IPS-15b (cell line): ENCODE measurements around the gene COL19A1.

Experiments used
- H3K27me3 ChIP-seq: one replicate; pipeline ENCODE4 v1.6.1; 2013; ENCODE audit warnings: low read length; ENCODE audit not compliant: control insufficient read depth, insufficient read depth
- H3K36me3 ChIP-seq: one replicate; pipeline ENCODE4 v1.6.1; 2013; ENCODE audit warnings: low read length; ENCODE audit not compliant: control insufficient read depth, insufficient read depth
- H3K4me1 ChIP-seq: one replicate; pipeline ENCODE4 v1.6.1; 2013; ENCODE audit warnings: mild to moderate bottlenecking, low read length; ENCODE audit not compliant: control insufficient read depth, insufficient read depth
- H3K4me3 ChIP-seq: one replicate; pipeline ENCODE4 v1.5.1; 2013; ENCODE audit warnings: low read depth, low read length
- H3K9ac ChIP-seq: one replicate; pipeline ENCODE4 v1.6.1; 2013; ENCODE audit warnings: low read depth, mild to moderate bottlenecking, low read length
- H3K9me3 ChIP-seq: one replicate; pipeline ENCODE4 v1.6.1; 2013; ENCODE audit warnings: mild to moderate bottlenecking, low read length; ENCODE audit not compliant: control insufficient read depth, insufficient read depth

The COL19A1 gene

GRCh38 chr6:69868252-69868804 lies 2.0 kb downstream of the COL19A1 start:
- no peak overlapping the region for H3K4me3 ChIP-seq
- peaks cover 50% of the 10 kb centered on the region for H3K27me3 ChIP-seq
- no peaks in the 10 kb centered on the region for H3K4me1 ChIP-seq
- no peak overlapping the region for H3K9ac ChIP-seq
- no peaks in the 10 kb centered on the region for H3K36me3 ChIP-seq
- no peaks in the 10 kb centered on the region for H3K9me3 ChIP-seq

- Histone ChIP-seq H3K9me3 (no peaks in the 10 kb centered on the region), H3K4me3 (no peak overlapping the region), H3K4me1 (no peaks in the 10 kb centered on the region), H3K27me3 (peaks cover 50% of the 10 kb centered on the region), H3K9ac (no peak overlapping the region), H3K36me3 (no peaks in the 10 kb centered on the region)
Observed at GRCh38 chr6:69868961-69869360, 2.6 kb downstream of the COL19A1 start.

GRCh38 chr6:69871107-69871506 lies 4.8 kb downstream of the COL19A1 start:
- no peaks in the 10 kb centered on the region for H3K36me3 ChIP-seq
- H3K4me1 ChIP-seq, result no peaks in the 10 kb centered on the region
- peaks cover 33% of the 10 kb centered on the region for H3K27me3 ChIP-seq
- no peaks in the 10 kb centered on the region for H3K9me3 ChIP-seq
- H3K4me3 ChIP-seq, result no peak overlapping the region
- H3K9ac ChIP-seq, result no peak overlapping the region

GRCh38 chr6:69873291-69873690 lies 6.9 kb downstream of the COL19A1 start:
- no peaks in the 10 kb centered on the region for H3K36me3 ChIP-seq
- no peak overlapping the region for H3K4me3 ChIP-seq
- H3K4me1 ChIP-seq, result no peaks in the 10 kb centered on the region
- no peak overlapping the region for H3K9ac ChIP-seq
- no peaks in the 10 kb centered on the region for H3K9me3 ChIP-seq
- H3K27me3 ChIP-seq, result peaks cover 13% of the 10 kb centered on the region

GRCh38 chr6:69875715-69876114 lies 9.4 kb downstream of the COL19A1 start:
- Histone ChIP-seq H3K27me3 (no peaks in the 10 kb centered on the region), H3K9ac (no peak overlapping the region), H3K4me3 (no peak overlapping the region), H3K36me3 (no peaks in the 10 kb centered on the region), H3K4me1 (no peaks in the 10 kb centered on the region), H3K9me3 (no peaks in the 10 kb centered on the region)

- Histone ChIP-seq H3K9ac (no peak overlapping the region), H3K9me3 (no peaks in the 10 kb centered on the region), H3K4me3 (no peak overlapping the region), H3K27me3 (no peaks in the 10 kb centered on the region), H3K36me3 (no peaks in the 10 kb centered on the region), H3K4me1 (no peaks in the 10 kb centered on the region)
Observed at GRCh38 chr6:69878795-69879194, 12.4 kb downstream of the COL19A1 start.

GRCh38 chr6:69880601-69881000 lies 14.2 kb downstream of the COL19A1 start:
- no peak overlapping the region for H3K4me3 ChIP-seq
- H3K4me1 ChIP-seq, result no peaks in the 10 kb centered on the region

GRCh38 chr6:69881322-69882151 lies 15.2 kb downstream of the COL19A1 start:
- Histone ChIP-seq H3K4me1 (no peaks in the 10 kb centered on the region), H3K4me3 (no peak overlapping the region), H3K27me3 (no peaks in the 10 kb centered on the region), H3K9me3 (no peaks in the 10 kb centered on the region), H3K36me3 (no peaks in the 10 kb centered on the region), H3K9ac (no peak overlapping the region)

More at GRCh38 chr6:69880601-69881000, 14.2 kb downstream of the COL19A1 start:
- Histone ChIP-seq H3K9ac (no peak overlapping the region), H3K27me3 (no peaks in the 10 kb centered on the region), H3K9me3 (no peaks in the 10 kb centered on the region), H3K36me3 (no peaks in the 10 kb centered on the region)

- Histone ChIP-seq H3K9me3 (no peaks in the 10 kb centered on the region), H3K4me3 (no peak overlapping the region), H3K27me3 (no peaks in the 10 kb centered on the region), H3K36me3 (no peaks in the 10 kb centered on the region), H3K9ac (no peak overlapping the region), H3K4me1 (no peaks in the 10 kb centered on the region)
Observed at GRCh38 chr6:69883551-69883950, 17.2 kb downstream of the COL19A1 start.

- no peaks in the 10 kb centered on the region for H3K36me3 ChIP-seq
- no peak overlapping the region for H3K9ac ChIP-seq
- H3K4me3 ChIP-seq, result no peak overlapping the region
- no peaks in the 10 kb centered on the region for H3K27me3 ChIP-seq
- no peaks in the 10 kb centered on the region for H3K4me1 ChIP-seq
- no peaks in the 10 kb centered on the region for H3K9me3 ChIP-seq
Observed at GRCh38 chr6:69884231-69884630, 17.9 kb downstream of the COL19A1 start.

- no peaks in the 10 kb centered on the region for H3K27me3 ChIP-seq
- H3K36me3 ChIP-seq, result no peaks in the 10 kb centered on the region
- H3K9ac ChIP-seq, result no peak overlapping the region
- no peak overlapping the region for H3K4me3 ChIP-seq
- no peaks in the 10 kb centered on the region for H3K4me1 ChIP-seq
- no peaks in the 10 kb centered on the region for H3K9me3 ChIP-seq
Observed at GRCh38 chr6:69887026-69887425, 20.7 kb downstream of the COL19A1 start.

- Histone ChIP-seq H3K4me1 (no peaks in the 10 kb centered on the region), H3K36me3 (no peaks in the 10 kb centered on the region), H3K4me3 (no peak overlapping the region), H3K9me3 (no peaks in the 10 kb centered on the region), H3K27me3 (no peaks in the 10 kb centered on the region), H3K9ac (no peak overlapping the region)
Observed at GRCh38 chr6:69887714-69888345, 21.5 kb downstream of the COL19A1 start.
